KMS-11 (cell line): ENCODE data around the gene FOXP1.

Experiments
- H2AFZ ChIP-seq: fragments of 200-600 bp; sonication (generic); 2 replicates; pipeline ENCODE4 v1.6.1; 2016; ENCODE audit warnings: antibody characterized with exemption, mixed run types, low read depth
- H3K27ac ChIP-seq: fragments of 200-600 bp; sonication (generic); 2 replicates; pipeline ENCODE4 v1.6.1; 2016; ENCODE audit warnings: mild to moderate bottlenecking, mixed run types
- H3K27me3 ChIP-seq: fragments of 200-600 bp; sonication (generic); 2 replicates; pipeline ENCODE4 v1.6.1; 2017; ENCODE audit warnings: mild to moderate bottlenecking, low read depth, mixed run types, moderate library complexity; ENCODE audit not compliant: insufficient read depth
- H3K36me3 ChIP-seq: fragments of 200-600 bp; sonication (generic); 2 replicates; pipeline ENCODE4 v1.6.1; 2017; ENCODE audit warnings: mild to moderate bottlenecking, mixed run types; ENCODE audit not compliant: insufficient read depth
- H3K4me1 ChIP-seq: fragments of 200-600 bp; sonication (generic); 2 replicates; pipeline ENCODE4 v1.6.1; 2016; ENCODE audit warnings: mild to moderate bottlenecking, low read depth, mixed run types; ENCODE audit not compliant: poor library complexity, severe bottlenecking
- H3K4me2 ChIP-seq: fragments of 200-600 bp; sonication (generic); 2 replicates; pipeline ENCODE4 v1.7.0; 2016; ENCODE audit warnings: mild to moderate bottlenecking, mixed run types
- H3K4me3 ChIP-seq: fragments of 200-600 bp; sonication (generic); IDR thresholded peaks from 2 replicates; pipeline ENCODE4 v1.6.1; 2017; ENCODE audit warnings: low read depth, low read length, mixed read lengths; ENCODE audit not compliant: insufficient read depth
- H3K79me2 ChIP-seq: fragments of 200-600 bp; sonication (generic); 2 replicates; pipeline ENCODE4 v1.6.1; 2016; ENCODE audit warnings: low read depth, mixed run types; ENCODE audit not compliant: insufficient read depth
- H3K9ac ChIP-seq: fragments of 200-600 bp; sonication (generic); 2 replicates; pipeline ENCODE4 v1.6.1; 2016; ENCODE audit warnings: mild to moderate bottlenecking, mixed run types
- H4K20me1 ChIP-seq: fragments of 200-600 bp; sonication (generic); 2 replicates; pipeline ENCODE4 v1.6.1; 2016; ENCODE audit warnings: mild to moderate bottlenecking, mixed run types; ENCODE audit not compliant: insufficient read depth
- CTCF ChIP-seq: fragments of 200-600 bp; sonication (generic); conservative IDR thresholded peaks from 2 replicates; pipeline ENCODE4 v1.6.1; 2017; ENCODE audit warnings: low read depth, mild to moderate bottlenecking, antibody characterized with exemption, low read length, moderate library complexity, mixed read lengths

Gene FOXP1

GRCh38 chr3:71136276-71136675 lies 447.3 kb downstream of the FOXP1 start:
- no peak for TF ChIP-seq CTCF
- no peaks in the 10 kb centered on the region for H3K4me1 ChIP-seq

GRCh38 chr3:71135373-71136088 lies 448.0 kb downstream of the FOXP1 start:
- H2AFZ ChIP-seq, result no peak overlapping the region
- H3K4me2 ChIP-seq, result no peak overlapping the region
- H4K20me1 ChIP-seq, result no peaks in the 10 kb centered on the region

More at GRCh38 chr3:71136276-71136675, 447.3 kb downstream of the FOXP1 start:
- no peaks in the 10 kb centered on the region for H3K27me3 ChIP-seq
- H3K4me2 ChIP-seq, result no peak overlapping the region
- no peak overlapping the region for H3K4me3 ChIP-seq
- H3K9ac ChIP-seq, result no peak overlapping the region
- H2AFZ ChIP-seq, result no peak overlapping the region
- no peak overlapping the region for H3K27ac ChIP-seq
- H4K20me1 ChIP-seq, result no peaks in the 10 kb centered on the region
- no peaks in the 10 kb centered on the region for H3K79me2 ChIP-seq
- H3K36me3 ChIP-seq, result no peaks in the 10 kb centered on the region

GRCh38 chr3:71134521-71134920 lies 449.0 kb downstream of the FOXP1 start:
- no peaks in the 10 kb centered on the region for H4K20me1 ChIP-seq
- TF ChIP-seq CTCF, result no peak
- H3K4me2 ChIP-seq, result no peak overlapping the region
- no peaks in the 10 kb centered on the region for H3K27me3 ChIP-seq
- H3K9ac ChIP-seq, result no peak overlapping the region
- no peaks in the 10 kb centered on the region for H3K4me1 ChIP-seq
- no peak overlapping the region for H3K27ac ChIP-seq
- no peaks in the 10 kb centered on the region for H3K36me3 ChIP-seq
- no peak overlapping the region for H3K4me3 ChIP-seq
- no peak overlapping the region for H2AFZ ChIP-seq
- H3K79me2 ChIP-seq, result no peaks in the 10 kb centered on the region

More at GRCh38 chr3:71135373-71136088, 448.0 kb downstream of the FOXP1 start:
- no peaks in the 10 kb centered on the region for H3K79me2 ChIP-seq
- no peak overlapping the region for H3K4me3 ChIP-seq
- H3K27me3 ChIP-seq, result no peaks in the 10 kb centered on the region
- no peak for TF ChIP-seq CTCF
- no peaks in the 10 kb centered on the region for H3K4me1 ChIP-seq
- no peaks in the 10 kb centered on the region for H3K36me3 ChIP-seq
- no peak overlapping the region for H3K9ac ChIP-seq
- H3K27ac ChIP-seq, result no peak overlapping the region

GRCh38 chr3:71133865-71134264 lies 449.7 kb downstream of the FOXP1 start:
- no peak for TF ChIP-seq CTCF
- Histone ChIP-seq H3K4me1 (no peaks in the 10 kb centered on the region), H3K27ac (no peak overlapping the region), H3K4me2 (no peak overlapping the region), H4K20me1 (no peaks in the 10 kb centered on the region), H2AFZ (no peak overlapping the region), H3K36me3 (no peaks in the 10 kb centered on the region), H3K27me3 (no peaks in the 10 kb centered on the region), H3K4me3 (no peak overlapping the region), H3K79me2 (no peaks in the 10 kb centered on the region), H3K9ac (no peak overlapping the region)
